Fibroblast of villous mesenchyme (primary cell): ENCODE data around the gene ZBTB48. TPM values are rescaled to one million over a fixed set of nuclear protein-coding genes. Genes with fewer than 3 reads are reported as not detected.
A peak's percentile ranks its signal among the peaks of the same experiment; 100 is the strongest.
"Not testable (repeated sequence)": the region's sequence is repeated elsewhere in the genome, so short reads cannot be mapped to it uniquely, and the experiment has no call there.

Experiments used
- DNase-seq: peaks from one replicate; pipeline ENCODE4 v3.0.0-alpha.2; 2010; ENCODE audit warnings: low read depth
- H3K4me3 ChIP-seq: 2 replicates; pipeline ENCODE4 v1.5.1; 2011; ENCODE audit warnings: low read depth, mild to moderate bottlenecking, low read length
- CTCF ChIP-seq: IDR thresholded peaks from 2 replicates; pipeline ENCODE4 v1.5.1; 2012; ENCODE audit warnings: low read depth, mild to moderate bottlenecking, low read length; ENCODE audit not compliant: insufficient read depth
- total RNA-seq: library from RNA; depleted of rRNA; stranded (reverse); fragments of >200 nt; gene quantifications from 2 replicates; pipeline ENCODE4 v1.2.3, GENCODE V29; 2012

Gene ZBTB48
- total RNA-seq, 1 donor = 10.8 TPM

DNA sequence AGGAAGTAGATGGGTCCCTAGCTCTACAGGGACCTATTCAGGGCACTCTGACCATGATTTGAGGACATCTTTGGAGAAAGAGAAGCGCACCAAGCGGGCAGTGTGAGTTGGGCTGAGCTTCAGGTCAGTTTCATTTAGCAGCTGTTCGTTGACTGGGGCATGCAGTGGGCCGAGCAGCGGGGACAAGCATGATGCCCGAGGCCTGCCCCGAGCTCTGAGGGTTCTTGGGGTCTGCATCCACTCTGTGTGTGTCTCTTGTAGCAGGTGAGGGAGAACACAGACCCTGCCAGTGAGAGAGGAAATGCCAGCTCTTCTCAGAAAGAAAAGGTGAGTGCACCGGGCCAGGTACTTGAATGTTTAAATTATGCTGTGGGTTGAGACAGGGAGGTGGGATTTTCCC, 50.2 kb downstream of the ZBTB48 start:
- DNase-seq = no peak
- no peak for TF ChIP-seq CTCF
- no peak overlapping the region for H3K4me3 ChIP-seq

DNA sequence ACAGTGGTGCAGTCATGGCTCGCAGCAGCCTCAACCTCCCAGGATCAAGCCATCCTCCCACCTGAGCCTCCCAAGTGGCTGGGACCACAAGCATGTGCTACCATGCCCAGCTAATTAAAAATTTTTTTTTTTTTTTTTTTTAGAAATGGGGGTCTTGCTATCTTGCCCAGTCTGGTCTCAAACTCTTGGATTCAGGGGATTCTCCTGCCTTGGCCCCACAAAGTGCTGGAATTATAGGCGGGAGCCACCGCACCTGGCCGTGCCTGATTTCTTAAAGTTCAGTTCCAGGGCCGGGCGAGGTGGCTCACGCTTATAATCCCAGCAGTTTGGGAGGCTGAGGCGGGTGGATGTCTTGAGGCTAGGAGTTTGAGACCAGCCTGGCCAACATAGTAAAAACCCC, 51.3 kb downstream of the ZBTB48 start:
- no peak for DNase-seq
- TF ChIP-seq CTCF = no peak
- H3K4me3 ChIP-seq = no peak overlapping the region

DNA sequence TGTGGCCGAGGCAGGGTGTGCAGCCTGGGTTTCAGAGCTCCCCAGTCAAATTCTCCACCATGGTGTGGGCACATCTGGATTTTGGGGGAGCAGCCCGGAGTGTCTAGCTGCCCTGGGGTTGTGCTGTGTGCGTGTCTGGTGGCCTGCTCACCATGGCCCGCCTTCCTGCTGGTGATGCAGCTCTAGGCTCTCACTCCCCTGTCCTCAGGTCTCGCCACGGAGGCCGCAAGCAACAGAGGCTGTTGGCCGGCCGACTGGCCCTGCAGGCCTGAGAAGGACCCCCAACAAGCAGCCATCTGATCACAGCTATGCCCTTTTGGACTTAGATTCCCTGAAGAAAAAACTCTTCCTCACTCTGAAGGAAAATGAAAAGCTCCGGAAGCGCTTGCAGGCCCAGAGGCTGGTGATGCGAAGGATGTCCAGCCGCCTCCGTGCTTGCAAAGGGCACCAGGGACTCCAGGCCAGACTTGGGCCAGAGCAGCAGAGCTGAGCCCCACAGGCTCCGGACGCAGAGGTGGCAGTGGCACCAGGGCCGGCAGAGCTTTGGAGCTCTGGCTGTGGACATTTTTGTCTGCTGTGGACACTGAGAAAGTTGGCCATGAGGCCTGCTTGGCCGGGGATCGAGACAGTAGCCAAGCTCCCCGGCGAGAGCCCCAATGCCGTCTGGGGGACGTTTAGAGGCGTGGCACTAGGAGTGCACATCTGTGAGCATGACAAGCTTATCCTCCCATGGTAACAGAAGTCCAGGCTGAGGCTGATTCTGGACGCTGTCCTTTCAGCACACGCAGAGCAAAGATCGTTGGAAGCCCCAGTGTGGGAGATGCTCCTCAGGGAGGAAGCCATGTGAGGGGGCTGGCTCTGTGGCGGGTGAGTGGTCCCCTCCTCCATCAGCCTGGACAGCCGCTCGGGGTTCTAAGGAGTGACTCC, 53.1 kb downstream of the ZBTB48 start:
- no peak for DNase-seq
- no peak overlapping the region for H3K4me3 ChIP-seq
- TF ChIP-seq CTCF = no peak

DNA sequence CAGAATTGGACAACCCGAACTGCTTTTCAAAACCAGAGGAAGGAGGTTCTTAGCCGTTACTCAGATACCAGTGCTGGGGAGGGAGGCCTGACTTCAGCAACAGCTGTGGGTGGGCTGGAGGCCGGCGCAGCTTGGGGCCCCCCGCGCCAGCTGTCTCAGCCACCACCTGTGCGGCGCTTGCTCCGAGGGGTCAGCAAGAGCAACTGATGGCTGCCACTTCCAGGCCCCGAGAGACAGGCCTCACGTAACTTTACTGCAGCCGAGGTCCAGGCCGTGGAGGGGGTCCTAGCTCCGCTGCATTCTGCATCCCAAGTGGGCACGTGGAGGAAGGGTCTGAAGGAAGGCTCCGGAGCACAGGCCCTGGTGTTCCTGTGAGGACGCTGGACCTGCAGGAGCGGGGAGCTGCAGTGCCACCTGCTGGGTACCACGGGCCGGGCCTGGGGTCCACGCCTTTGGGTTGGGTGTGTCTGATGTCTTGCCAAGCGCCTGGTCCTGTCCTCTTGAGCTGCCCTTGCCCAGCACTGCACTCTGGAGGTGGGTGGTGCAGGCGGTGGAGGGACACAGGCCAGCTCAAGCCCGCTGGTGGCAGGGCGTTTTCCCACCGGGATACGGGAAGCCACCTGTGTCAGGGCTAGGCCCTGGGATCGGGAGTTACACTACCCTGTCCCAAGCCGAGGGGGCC, 54.7 kb downstream of the ZBTB48 start:
- peak; percentile 48 for DNase-seq
- H3K4me3 ChIP-seq = no peak overlapping the region
- peak; percentile 54 for TF ChIP-seq CTCF

- DNase-seq = no peak
- no peak for TF ChIP-seq CTCF
Observed at GRCh38 chr1:6635161-6635909, 55.5 kb downstream of the ZBTB48 start.

DNA sequence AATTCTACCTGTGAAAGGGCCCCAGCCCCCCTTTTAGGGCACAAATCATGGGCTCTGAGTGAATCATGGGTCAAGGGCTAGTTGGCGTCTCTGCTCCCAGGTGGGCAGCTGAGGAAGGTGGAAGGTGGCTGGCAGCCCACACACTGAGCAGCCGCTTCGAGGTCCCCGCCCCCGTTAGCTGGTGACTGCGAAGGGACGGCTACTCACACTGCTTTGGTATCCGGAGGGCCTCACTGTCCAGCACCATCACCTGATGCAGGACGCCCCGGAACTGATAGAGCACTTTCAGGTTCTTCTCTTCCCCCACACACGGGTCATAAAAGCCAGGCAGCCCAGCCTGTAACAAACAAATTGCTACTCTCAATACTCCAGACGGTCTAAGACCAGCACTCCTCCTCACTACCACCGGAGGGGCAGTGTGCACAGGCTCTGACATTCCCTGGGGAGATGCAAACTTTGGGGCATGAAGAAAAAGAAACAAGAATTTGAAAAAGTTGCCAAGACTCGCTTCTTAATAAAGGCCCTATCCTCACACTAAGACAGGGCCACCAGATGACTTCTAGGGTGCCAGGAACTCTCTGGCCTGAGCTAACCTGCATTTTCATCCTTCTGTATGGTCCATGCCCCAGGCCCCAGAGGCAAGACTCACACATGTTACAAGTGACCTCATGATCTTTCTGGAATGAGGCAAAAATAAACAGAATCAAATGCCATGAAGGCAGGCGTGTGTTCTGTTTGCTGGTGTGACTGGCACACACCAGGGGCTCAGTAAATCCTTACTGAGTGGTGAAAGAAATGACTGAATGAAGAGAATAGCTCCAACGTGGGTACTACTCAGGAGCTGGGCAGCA, 56.3 kb downstream of the ZBTB48 start:
- DNase-seq = no peak
- TF ChIP-seq CTCF = no peak
- H3K4me3 ChIP-seq = no peak overlapping the region

More at GRCh38 chr1:6635161-6635909, 55.5 kb downstream of the ZBTB48 start:
- H3K4me3 ChIP-seq = no peak overlapping the region

GRCh38 chr1:6636778-6637177, 57.0 kb downstream of the ZBTB48 start:
- H3K4me3 ChIP-seq, DNase-seq: not testable (repeated sequence)
